ENCODE results near the gene BSCL2.

GRCh38 chr11:62682518-62682917 is 24.7 kb downstream of the BSCL2 start:
- TF ChIP-seq POLR2AphosphoS5 (IDR thresholded peaks at IDR 0.05; ENCODE audit: low read depth, low read length) (no peak), SPI1 (IDR thresholded peaks at IDR 0.05; ENCODE audit: low read depth, low read length) (no peak), POLR2A (IDR thresholded peaks at IDR 0.05; ENCODE audit: low read depth, low read length) (no peak), POU2F2 (IDR thresholded peaks at IDR 0.05; ENCODE audit: low read depth, low read length) (no peak), TAF1 (IDR thresholded peaks at IDR 0.05; ENCODE audit: low read depth, low read length) (no peak)
